Measurements from ENCODE around the gene OR5M11. TPM values are rescaled to one million over a fixed set of nuclear protein-coding genes. Genes with fewer than 3 reads are reported as not detected.

OR5M11 gene
- total RNA-seq, 2 experiments from 2014 or later: not detected

Other genes starting within 250 kb of the OR5M11 start
- gene OR8K3, start 228.1 kb downstream of the OR5M11 start, total RNA-seq: not detected
- not detected for gene OR8K1, start 197.2 kb downstream of the OR5M11 start, total RNA-seq
- not detected for gene OR8J1, start 189.0 kb downstream of the OR5M11 start, total RNA-seq
- gene OR8U1, start 167.6 kb downstream of the OR5M11 start, total RNA-seq: not detected
- not detected for gene OR5AL1, start 130.6 kb downstream of the OR5M11 start, total RNA-seq
- gene OR5M3, start 69.9 kb downstream of the OR5M11 start, total RNA-seq: not detected
- gene OR5M8, start 51.9 kb downstream of the OR5M11 start, total RNA-seq: not detected
- not detected for gene OR5M10, start 34.5 kb upstream of the OR5M11 start, total RNA-seq
- gene OR5M1, start 71.6 kb upstream of the OR5M11 start, total RNA-seq: not detected
- gene OR5AP2, start 99.2 kb upstream of the OR5M11 start, total RNA-seq: not detected
- gene OR5AR1, start 120.4 kb upstream of the OR5M11 start, total RNA-seq: not detected
- gene OR9G1, start 155.8 kb upstream of the OR5M11 start, total RNA-seq: not detected
- not detected for gene OR9G4, start 205.4 kb upstream of the OR5M11 start, total RNA-seq